H7 (cell line): ENCODE measurements around the gene SCAF4. TPM values are rescaled to one million over a fixed set of nuclear protein-coding genes. Genes with fewer than 3 reads are reported as not detected.
A peak's percentile ranks its signal among the peaks of the same experiment; 100 is the strongest.
"Not testable (repeated sequence)": the region's sequence is repeated elsewhere in the genome, so short reads cannot be mapped to it uniquely, and the experiment has no call there.

Source experiments
- DNase-seq: peaks from one replicate; pipeline ENCODE4 v3.0.0; 2012
- H3K27me3 ChIP-seq: 2 replicates; pipeline ENCODE4 v1.6.0; 2011; ENCODE audit warnings: mild to moderate bottlenecking, low read length; ENCODE audit not compliant: control insufficient read depth, insufficient read depth
- H3K36me3 ChIP-seq: replicated peaks from 2 replicates; pipeline ENCODE4 v1.5.1; 2011; ENCODE audit warnings: low read length; ENCODE audit not compliant: control insufficient read depth, insufficient read depth
- H3K4me3 ChIP-seq: 2 replicates; pipeline ENCODE4 v1.5.1; 2011; ENCODE audit warnings: low read depth, mild to moderate bottlenecking, control low read depth, low read length, moderate library complexity; ENCODE audit not compliant: insufficient read depth
- total RNA-seq: library from RNA; depleted of rRNA; stranded (reverse); fragments of >200 nt; shearing (Covaris generic); gene quantifications from 2 replicates; pipeline ENCODE4 v1.2.3, GENCODE V29; 2014

Gene SCAF4
- total RNA-seq, 1 experiment from 2014 or later, result 9.5 TPM

GRCh38 chr21:31754708-31754960, 22.7 kb upstream of the SCAF4 start:
- no peaks in the 10 kb centered on the region for H3K36me3 ChIP-seq
- H3K4me3 ChIP-seq, result no peak overlapping the region
- no peaks in the 10 kb centered on the region for H3K27me3 ChIP-seq
- no peak for DNase-seq

- Histone ChIP-seq H3K4me3 (no peak overlapping the region), H3K36me3 (no peaks in the 10 kb centered on the region), H3K27me3 (no peaks in the 10 kb centered on the region)
- peak; percentile 50 for DNase-seq
These were observed 22.2 kb upstream of the SCAF4 start for GRCh38 chr21:31753949-31754707.

- no peak overlapping the region for H3K4me3 ChIP-seq
- H3K27me3 ChIP-seq, result no peaks in the 10 kb centered on the region
- H3K36me3 ChIP-seq, result no peaks in the 10 kb centered on the region
- DNase-seq, result no peak
These were observed 21.0 kb upstream of the SCAF4 start for GRCh38 chr21:31752967-31753366.

- H3K4me3 ChIP-seq, result no peak overlapping the region
- no peak for DNase-seq
These were observed 20.4 kb upstream of the SCAF4 start for GRCh38 chr21:31752352-31752751.

GRCh38 chr21:31750843-31751242, 18.9 kb upstream of the SCAF4 start:
- H3K4me3 ChIP-seq, result no peak overlapping the region
- no peaks in the 10 kb centered on the region for H3K27me3 ChIP-seq
- DNase-seq, result no peak
- H3K36me3 ChIP-seq, result no peaks in the 10 kb centered on the region

More at GRCh38 chr21:31752352-31752751, 20.4 kb upstream of the SCAF4 start:
- H3K27me3 ChIP-seq, result no peaks in the 10 kb centered on the region
- H3K36me3 ChIP-seq, result no peaks in the 10 kb centered on the region

- Histone ChIP-seq H3K36me3 (no peaks in the 10 kb centered on the region), H3K27me3 (no peaks in the 10 kb centered on the region), H3K4me3 (no peak overlapping the region)
- DNase-seq, result no peak
These were observed 12.4 kb upstream of the SCAF4 start for GRCh38 chr21:31744182-31744800.

- no peaks in the 10 kb centered on the region for H3K27me3 ChIP-seq
- H3K36me3 ChIP-seq, result no peaks in the 10 kb centered on the region
- DNase-seq, result no peak
- no peak overlapping the region for H3K4me3 ChIP-seq
These were observed 11.8 kb upstream of the SCAF4 start for GRCh38 chr21:31743712-31744111.

GRCh38 chr21:31741116-31741515, 9.2 kb upstream of the SCAF4 start:
- no peaks in the 10 kb centered on the region for H3K36me3 ChIP-seq
- no peak overlapping the region for H3K4me3 ChIP-seq
- no peak for DNase-seq
- H3K27me3 ChIP-seq, result no peaks in the 10 kb centered on the region

GRCh38 chr21:31737586-31738397, 5.9 kb upstream of the SCAF4 start:
- H3K36me3 ChIP-seq, H3K27me3 ChIP-seq, DNase-seq, H3K4me3 ChIP-seq: not testable (repeated sequence)

- H3K4me3 ChIP-seq, result no peak overlapping the region
- H3K36me3 ChIP-seq, result no peaks in the 10 kb centered on the region
- no peaks in the 10 kb centered on the region for H3K27me3 ChIP-seq
- no peak for DNase-seq
These were observed 3.6 kb upstream of the SCAF4 start for GRCh38 chr21:31735511-31735992.

- H3K36me3 ChIP-seq, result no peaks in the 10 kb centered on the region
- DNase-seq, result no peak
- H3K4me3 ChIP-seq, result no peak overlapping the region
- no peaks in the 10 kb centered on the region for H3K27me3 ChIP-seq
These were observed 1.7 kb upstream of the SCAF4 start for GRCh38 chr21:31733551-31734149.

GRCh38 chr21:31732597-31733550, 956 bp upstream of the SCAF4 start:
- Histone ChIP-seq H3K27me3 (no peaks in the 10 kb centered on the region), H3K36me3 (no peaks in the 10 kb centered on the region), H3K4me3 (peak overlapping the region; percentile 59)
- DNase-seq, result peak; percentile 36

- Histone ChIP-seq H3K27me3 (no peaks in the 10 kb centered on the region), H3K4me3 (peak overlapping the region; percentile 88), H3K36me3 (no peaks in the 10 kb centered on the region)
- peak; percentile 77 for DNase-seq
These were observed 662 bp downstream of the SCAF4 start for GRCh38 chr21:31731056-31731856.
